WTC11 (cell line): ENCODE measurements around the gene ANKMY1. TPM values are rescaled to one million over a fixed set of nuclear protein-coding genes. Genes with fewer than 3 reads are reported as not detected.

Experiments used
- ATAC-seq: fragments of 200-7000 bp; cut with Tn5 transposase; 2 replicates; pipeline ENCODE4 v1.10.0; 2021; ENCODE audit warnings: mild to moderate bottlenecking, moderate library complexity
- CTCF ChIA-PET: fragments of 300-600 bp; sonication (Branson Sonifier 250); formaldehyde crosslinking; loops from one replicate; lab custom pipeline; 2021; ENCODE audit warnings: antibody characterized with exemption; lab: Charles Lee
- POLR2A ChIA-PET: fragments of 350-600 bp; sonication (Branson Sonifier 250); formaldehyde crosslinking; loops from one replicate; lab custom pipeline; 2021; ENCODE audit warnings: antibody characterized with exemption; lab: Charles Lee
- DNase-seq: peaks from one replicate; pipeline ENCODE4 v3.0.0; 2021; ENCODE audit warnings: low spot score
- H3K27ac Mint-ChIP-seq: 2 replicates; pipeline ENCODE4 v1.8.0; 2021; ENCODE audit warnings: mixed read lengths
- H3K27me3 Mint-ChIP-seq: 2 replicates; pipeline ENCODE4 v1.8.0; 2021; ENCODE audit warnings: low read depth, mild to moderate bottlenecking, moderate library complexity, mixed read lengths
- H3K36me3 Mint-ChIP-seq: 2 replicates; pipeline ENCODE4 v1.8.0; 2021; ENCODE audit warnings: mixed read lengths
- H3K4me1 Mint-ChIP-seq: 2 replicates; pipeline ENCODE4 v1.8.0; 2022; ENCODE audit warnings: mixed read lengths
- H3K4me3 Mint-ChIP-seq: 2 replicates; pipeline ENCODE4 v1.8.0; 2021; ENCODE audit warnings: mild to moderate bottlenecking, moderate library complexity, mixed read lengths
- H3K9me3 Mint-ChIP-seq: 2 replicates; pipeline ENCODE4 v1.8.0; 2021; ENCODE audit warnings: mixed read lengths
- EMX1 ChIP-seq: fragments of 250-450 bp; sonication (Bioruptor Pico); IDR thresholded peaks from 2 replicates; pipeline ENCODE4 v1.8.0; 2021; ENCODE audit warnings: mild to moderate bottlenecking
- ESRRA ChIP-seq: sonication (generic); formaldehyde crosslinking; IDR thresholded peaks from 2 replicates; pipeline ENCODE4 v1.8.1; 2022; ENCODE audit warnings: mild to moderate bottlenecking, missing genetic modification reagents, borderline replicate concordance
- ETV6 ChIP-seq: sonication (generic); formaldehyde crosslinking; IDR thresholded peaks from 2 replicates; pipeline ENCODE4 v1.8.1; 2022; ENCODE audit warnings: mild to moderate bottlenecking, missing genetic modification reagents
- FOXP1 ChIP-seq: sonication (generic); formaldehyde crosslinking; IDR thresholded peaks from 2 replicates; pipeline ENCODE4 v1.8.0; 2022; ENCODE audit warnings: missing genetic modification reagents, mild to moderate bottlenecking, moderate library complexity, borderline replicate concordance
- GABPB1 ChIP-seq: sonication (generic); formaldehyde crosslinking; IDR thresholded peaks from 2 replicates; pipeline ENCODE4 v1.8.1; 2023; ENCODE audit warnings: mild to moderate bottlenecking, missing genetic modification reagents
- JAZF1 ChIP-seq: fragments of 250-450 bp; sonication (Bioruptor Pico); IDR thresholded peaks from 2 replicates; pipeline ENCODE4 v1.9.0; 2021; ENCODE audit warnings: moderate library complexity, mild to moderate bottlenecking, inconsistent platforms
- KAT7 ChIP-seq: sonication (generic); formaldehyde crosslinking; IDR thresholded peaks from 2 replicates; pipeline ENCODE4 v1.8.1; 2023; ENCODE audit warnings: missing genetic modification reagents, mild to moderate bottlenecking, borderline replicate concordance
- NFATC4 ChIP-seq: fragments of 250-450 bp; sonication (Bioruptor Pico); IDR thresholded peaks from 2 replicates; pipeline ENCODE4 v1.9.0; 2021; ENCODE audit warnings: mild to moderate bottlenecking
- SMAD4 ChIP-seq: sonication (generic); formaldehyde crosslinking; IDR thresholded peaks from 2 replicates; pipeline ENCODE4 v1.8.0; 2022; ENCODE audit warnings: mild to moderate bottlenecking, missing genetic modification reagents
- TCF7 ChIP-seq: sonication (generic); formaldehyde crosslinking; IDR thresholded peaks from 2 replicates; pipeline ENCODE4 v1.8.0; 2022; ENCODE audit warnings: mild to moderate bottlenecking, low read depth, missing genetic modification reagents, moderate library complexity
- ZNF219 ChIP-seq: sonication (generic); formaldehyde crosslinking; IDR thresholded peaks from 2 replicates; pipeline ENCODE4 v1.8.0; 2023; ENCODE audit warnings: missing genetic modification reagents, mild to moderate bottlenecking, borderline replicate concordance
- ZNF416 ChIP-seq: fragments of 250-450 bp; sonication (Bioruptor Pico); IDR thresholded peaks from 2 replicates; pipeline ENCODE4 v1.9.0; 2021; ENCODE audit warnings: mild to moderate bottlenecking, inconsistent platforms
- total RNA-seq: library from RNA; stranded (reverse); gene quantifications from 3 replicates; pipeline ENCODE4 v1.2.3, GENCODE V29; 2021
- TF ChIP-seq, protein P1 (sequence below): sonication (generic); formaldehyde crosslinking; IDR thresholded peaks from 2 replicates; pipeline ENCODE4 v1.8.0; 2022; ENCODE audit warnings: mild to moderate bottlenecking, missing genetic modification reagents
- TF ChIP-seq, protein P2 (sequence below): sonication (generic); formaldehyde crosslinking; IDR thresholded peaks from 2 replicates; pipeline ENCODE4 v1.8.1; 2023; ENCODE audit warnings: mild to moderate bottlenecking, missing genetic modification reagents, moderate library complexity
- TF ChIP-seq, protein P3 (sequence below): fragments of 200-600 bp; IDR thresholded peaks from 2 replicates; pipeline ENCODE4 v1.8.0; 2022; ENCODE audit warnings: antibody characterized with exemption
- TF ChIP-seq, protein P4 (sequence below): sonication (generic); formaldehyde crosslinking; IDR thresholded peaks from 2 replicates; pipeline ENCODE4 v1.8.1; 2022; ENCODE audit warnings: low read depth, mild to moderate bottlenecking, moderate library complexity, missing genetic modification reagents, borderline replicate concordance
- TF ChIP-seq, protein P5 (sequence below): sonication (generic); formaldehyde crosslinking; IDR thresholded peaks from 2 replicates; pipeline ENCODE4 v1.8.0; 2023; ENCODE audit warnings: missing genetic modification reagents
- TF ChIP-seq, protein P6 (sequence below): sonication (generic); formaldehyde crosslinking; IDR thresholded peaks from 2 replicates; pipeline ENCODE4 v1.8.1; 2023; ENCODE audit warnings: mild to moderate bottlenecking, missing genetic modification reagents
- TF ChIP-seq, protein P7 (sequence below): sonication (generic); formaldehyde crosslinking; IDR thresholded peaks from 2 replicates; pipeline ENCODE4 v1.8.1; 2023; ENCODE audit warnings: mild to moderate bottlenecking, missing genetic modification reagents

The ANKMY1 gene
- total RNA-seq, 1 experiment from 2014 or later = 4.6 TPM

DNA sequence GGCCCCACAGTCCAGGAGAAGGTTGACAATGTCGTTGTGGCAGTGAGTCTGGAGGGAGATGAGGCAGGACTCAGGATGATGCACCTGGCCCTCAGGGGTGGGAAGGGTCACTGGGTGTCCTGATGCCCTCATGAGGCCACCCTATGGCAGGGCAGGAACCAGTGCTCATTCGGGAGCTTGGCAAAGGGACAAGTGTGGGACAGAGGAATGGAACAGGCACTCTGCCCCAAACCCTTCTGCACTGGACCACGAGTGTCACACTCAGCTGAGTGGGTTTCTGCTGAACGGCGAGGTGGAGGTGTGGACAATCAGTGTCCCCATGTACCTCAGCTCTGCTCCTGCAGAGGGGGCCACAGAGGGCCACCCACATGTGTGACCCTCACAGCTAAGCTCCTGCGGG is 32.0 kb downstream of the ANKMY1 start:
- Mint-ChIP-seq H3K9me3 (peaks cover 75% of the 10 kb centered on the region), H3K36me3 (peaks cover 68% of the 10 kb centered on the region), H3K27ac (no peak overlapping the region)
- ATAC-seq (no peak), DNase-seq (no peak)
- ChIA-PET CTCF (no interaction called here), POLR2A (no interaction called here)
- no peak for TF ChIP-seq KAT7 (CRISPR knock-in tag)
- TF ChIP-seq, protein P1, sequence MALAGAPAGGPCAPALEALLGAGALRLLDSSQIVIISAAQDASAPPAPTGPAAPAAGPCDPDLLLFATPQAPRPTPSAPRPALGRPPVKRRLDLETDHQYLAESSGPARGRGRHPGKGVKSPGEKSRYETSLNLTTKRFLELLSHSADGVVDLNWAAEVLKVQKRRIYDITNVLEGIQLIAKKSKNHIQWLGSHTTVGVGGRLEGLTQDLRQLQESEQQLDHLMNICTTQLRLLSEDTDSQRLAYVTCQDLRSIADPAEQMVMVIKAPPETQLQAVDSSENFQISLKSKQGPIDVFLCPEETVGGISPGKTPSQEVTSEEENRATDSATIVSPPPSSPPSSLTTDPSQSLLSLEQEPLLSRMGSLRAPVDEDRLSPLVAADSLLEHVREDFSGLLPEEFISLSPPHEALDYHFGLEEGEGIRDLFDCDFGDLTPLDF (CRISPR knock-in tag) = no peak
- TF ChIP-seq, all 79 proteins: peak for 0
- Mint-ChIP-seq H3K4me3 (no peak overlapping the region), H3K4me1 (no peaks in the 10 kb centered on the region), H3K27me3 (peaks cover 9% of the 10 kb centered on the region)

DNA sequence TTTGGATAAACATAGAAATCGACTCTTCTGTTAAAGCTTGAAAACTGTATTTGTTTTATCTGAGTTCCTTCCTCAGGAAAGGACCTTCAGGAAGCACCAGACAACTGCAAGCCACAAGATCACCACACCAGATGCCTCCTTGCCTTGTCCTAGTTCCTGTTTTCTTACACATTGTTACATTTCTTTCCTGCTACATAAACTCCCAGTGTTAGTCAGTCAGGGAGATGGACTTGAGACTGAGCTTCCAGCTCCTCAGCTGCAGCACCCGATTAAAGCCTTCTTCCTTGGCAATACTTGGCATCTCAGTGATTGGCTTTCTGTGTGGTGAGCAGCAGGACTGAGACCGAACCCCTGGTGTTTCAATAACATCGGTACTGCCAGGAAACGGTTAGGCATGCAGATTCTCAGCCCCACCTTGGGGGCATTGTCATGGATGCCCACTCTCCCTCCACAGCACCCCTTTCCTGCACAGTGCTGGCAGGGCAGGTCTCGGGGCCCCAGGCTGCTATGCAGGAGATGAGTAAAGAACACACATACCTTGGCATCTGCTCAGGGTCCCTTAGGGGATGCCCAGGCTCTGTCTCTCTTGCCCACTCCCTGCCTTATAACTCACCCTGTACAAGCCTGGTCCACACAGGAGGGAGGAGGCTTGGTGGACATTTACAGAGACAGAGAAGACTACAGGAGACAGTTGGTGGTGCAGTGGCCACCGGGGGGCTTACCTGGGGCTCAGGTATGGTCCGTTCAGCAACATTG is 32.6 kb downstream of the ANKMY1 start:
- peaks cover 68% of the 10 kb centered on the region for H3K36me3 Mint-ChIP-seq
- TF ChIP-seq JAZF1 = no peak
- TF ChIP-seq, protein P2, sequence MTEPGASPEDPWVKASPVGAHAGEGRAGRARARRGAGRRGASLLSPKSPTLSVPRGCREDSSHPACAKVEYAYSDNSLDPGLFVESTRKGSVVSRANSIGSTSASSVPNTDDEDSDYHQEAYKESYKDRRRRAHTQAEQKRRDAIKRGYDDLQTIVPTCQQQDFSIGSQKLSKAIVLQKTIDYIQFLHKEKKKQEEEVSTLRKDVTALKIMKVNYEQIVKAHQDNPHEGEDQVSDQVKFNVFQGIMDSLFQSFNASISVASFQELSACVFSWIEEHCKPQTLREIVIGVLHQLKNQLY (CRISPR knock-in tag) = no peak
- no peak for TF ChIP-seq ESRRA (CRISPR knock-in tag)
- TF ChIP-seq SMAD4 (CRISPR knock-in tag) = no peak
- no peak for TF ChIP-seq NFATC4
- TF ChIP-seq ZNF416 (CRISPR knock-in tag) = no peak
- TF ChIP-seq, protein P3, sequence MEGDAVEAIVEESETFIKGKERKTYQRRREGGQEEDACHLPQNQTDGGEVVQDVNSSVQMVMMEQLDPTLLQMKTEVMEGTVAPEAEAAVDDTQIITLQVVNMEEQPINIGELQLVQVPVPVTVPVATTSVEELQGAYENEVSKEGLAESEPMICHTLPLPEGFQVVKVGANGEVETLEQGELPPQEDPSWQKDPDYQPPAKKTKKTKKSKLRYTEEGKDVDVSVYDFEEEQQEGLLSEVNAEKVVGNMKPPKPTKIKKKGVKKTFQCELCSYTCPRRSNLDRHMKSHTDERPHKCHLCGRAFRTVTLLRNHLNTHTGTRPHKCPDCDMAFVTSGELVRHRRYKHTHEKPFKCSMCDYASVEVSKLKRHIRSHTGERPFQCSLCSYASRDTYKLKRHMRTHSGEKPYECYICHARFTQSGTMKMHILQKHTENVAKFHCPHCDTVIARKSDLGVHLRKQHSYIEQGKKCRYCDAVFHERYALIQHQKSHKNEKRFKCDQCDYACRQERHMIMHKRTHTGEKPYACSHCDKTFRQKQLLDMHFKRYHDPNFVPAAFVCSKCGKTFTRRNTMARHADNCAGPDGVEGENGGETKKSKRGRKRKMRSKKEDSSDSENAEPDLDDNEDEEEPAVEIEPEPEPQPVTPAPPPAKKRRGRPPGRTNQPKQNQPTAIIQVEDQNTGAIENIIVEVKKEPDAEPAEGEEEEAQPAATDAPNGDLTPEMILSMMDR = no peak
- no peak for TF ChIP-seq ZNF219 (CRISPR knock-in tag)
- no peak for TF ChIP-seq EMX1 (CRISPR knock-in tag)
- TF ChIP-seq TCF7 (CRISPR knock-in tag) = no peak
- TF ChIP-seq, protein P4, sequence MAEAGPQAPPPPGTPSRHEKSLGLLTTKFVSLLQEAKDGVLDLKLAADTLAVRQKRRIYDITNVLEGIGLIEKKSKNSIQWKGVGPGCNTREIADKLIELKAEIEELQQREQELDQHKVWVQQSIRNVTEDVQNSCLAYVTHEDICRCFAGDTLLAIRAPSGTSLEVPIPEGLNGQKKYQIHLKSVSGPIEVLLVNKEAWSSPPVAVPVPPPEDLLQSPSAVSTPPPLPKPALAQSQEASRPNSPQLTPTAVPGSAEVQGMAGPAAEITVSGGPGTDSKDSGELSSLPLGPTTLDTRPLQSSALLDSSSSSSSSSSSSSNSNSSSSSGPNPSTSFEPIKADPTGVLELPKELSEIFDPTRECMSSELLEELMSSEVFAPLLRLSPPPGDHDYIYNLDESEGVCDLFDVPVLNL = no peak
- TF ChIP-seq, protein P5, sequence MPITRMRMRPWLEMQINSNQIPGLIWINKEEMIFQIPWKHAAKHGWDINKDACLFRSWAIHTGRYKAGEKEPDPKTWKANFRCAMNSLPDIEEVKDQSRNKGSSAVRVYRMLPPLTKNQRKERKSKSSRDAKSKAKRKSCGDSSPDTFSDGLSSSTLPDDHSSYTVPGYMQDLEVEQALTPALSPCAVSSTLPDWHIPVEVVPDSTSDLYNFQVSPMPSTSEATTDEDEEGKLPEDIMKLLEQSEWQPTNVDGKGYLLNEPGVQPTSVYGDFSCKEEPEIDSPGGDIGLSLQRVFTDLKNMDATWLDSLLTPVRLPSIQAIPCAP = no peak
- TF ChIP-seq, protein P6, sequence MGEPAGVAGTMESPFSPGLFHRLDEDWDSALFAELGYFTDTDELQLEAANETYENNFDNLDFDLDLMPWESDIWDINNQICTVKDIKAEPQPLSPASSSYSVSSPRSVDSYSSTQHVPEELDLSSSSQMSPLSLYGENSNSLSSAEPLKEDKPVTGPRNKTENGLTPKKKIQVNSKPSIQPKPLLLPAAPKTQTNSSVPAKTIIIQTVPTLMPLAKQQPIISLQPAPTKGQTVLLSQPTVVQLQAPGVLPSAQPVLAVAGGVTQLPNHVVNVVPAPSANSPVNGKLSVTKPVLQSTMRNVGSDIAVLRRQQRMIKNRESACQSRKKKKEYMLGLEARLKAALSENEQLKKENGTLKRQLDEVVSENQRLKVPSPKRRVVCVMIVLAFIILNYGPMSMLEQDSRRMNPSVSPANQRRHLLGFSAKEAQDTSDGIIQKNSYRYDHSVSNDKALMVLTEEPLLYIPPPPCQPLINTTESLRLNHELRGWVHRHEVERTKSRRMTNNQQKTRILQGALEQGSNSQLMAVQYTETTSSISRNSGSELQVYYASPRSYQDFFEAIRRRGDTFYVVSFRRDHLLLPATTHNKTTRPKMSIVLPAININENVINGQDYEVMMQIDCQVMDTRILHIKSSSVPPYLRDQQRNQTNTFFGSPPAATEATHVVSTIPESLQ (CRISPR knock-in tag) = no peak
- no peak for TF ChIP-seq FOXP1
- no peak for TF ChIP-seq ETV6 (CRISPR knock-in tag)
- TF ChIP-seq GABPB1 = no peak
- TF ChIP-seq, protein P7, sequence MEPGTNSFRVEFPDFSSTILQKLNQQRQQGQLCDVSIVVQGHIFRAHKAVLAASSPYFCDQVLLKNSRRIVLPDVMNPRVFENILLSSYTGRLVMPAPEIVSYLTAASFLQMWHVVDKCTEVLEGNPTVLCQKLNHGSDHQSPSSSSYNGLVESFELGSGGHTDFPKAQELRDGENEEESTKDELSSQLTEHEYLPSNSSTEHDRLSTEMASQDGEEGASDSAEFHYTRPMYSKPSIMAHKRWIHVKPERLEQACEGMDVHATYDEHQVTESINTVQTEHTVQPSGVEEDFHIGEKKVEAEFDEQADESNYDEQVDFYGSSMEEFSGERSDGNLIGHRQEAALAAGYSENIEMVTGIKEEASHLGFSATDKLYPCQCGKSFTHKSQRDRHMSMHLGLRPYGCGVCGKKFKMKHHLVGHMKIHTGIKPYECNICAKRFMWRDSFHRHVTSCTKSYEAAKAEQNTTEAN (CRISPR knock-in tag) = no peak
- POLR2A ChIA-PET = no interaction called here
- no peak for ATAC-seq
- H3K27me3 Mint-ChIP-seq = peaks cover 16% of the 10 kb centered on the region
- H3K4me1 Mint-ChIP-seq = peaks cover 4% of the 10 kb centered on the region; the same call in 1 of the 2 replicates
- no peak overlapping the region for H3K4me3 Mint-ChIP-seq
- CTCF ChIA-PET = interaction anchor here (1.6 kb wide), 1 partner anchor 11 kb away, joined by 7 read pairs; no protein-coding TSS in a partner anchor
- H3K27ac Mint-ChIP-seq = no peak overlapping the region
- peaks cover 71% of the 10 kb centered on the region for H3K9me3 Mint-ChIP-seq
- no peak for DNase-seq
